ENCODE results near the gene PSAP.
"Not testable (repeated sequence)": the region's sequence is repeated elsewhere in the genome, so short reads cannot be mapped to it uniquely, and the experiment has no call there.

DNA sequence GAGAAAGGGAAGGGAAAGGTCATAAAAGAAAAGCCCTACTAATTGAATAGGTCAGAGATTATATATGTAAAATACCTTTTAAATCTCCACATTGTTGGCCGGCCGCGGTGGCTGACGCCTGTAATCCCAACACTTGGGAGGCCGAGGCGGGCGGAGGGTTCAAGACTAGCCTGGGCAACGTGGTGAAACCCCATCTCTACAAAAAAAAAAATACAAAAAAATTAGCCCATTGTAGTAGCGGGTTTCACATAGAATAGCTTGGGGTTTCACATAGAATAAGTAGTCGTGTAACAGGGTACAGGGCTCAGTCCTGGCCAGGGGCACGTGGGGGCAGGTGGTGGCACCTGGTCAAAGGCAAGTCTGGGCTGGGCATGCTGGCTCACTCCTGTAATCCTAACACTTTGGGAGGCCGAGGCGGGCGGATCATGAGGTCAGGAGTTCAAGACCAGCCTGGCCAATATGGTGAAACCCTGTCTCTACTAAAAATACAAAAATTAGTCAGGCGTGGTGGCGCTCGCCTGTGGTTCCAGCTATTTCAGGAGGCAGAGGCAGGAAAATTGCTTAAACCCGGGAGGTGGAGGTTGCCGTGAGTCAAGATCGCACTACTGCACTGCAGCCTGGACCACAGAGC, 529 bp upstream of the PSAP start:
- TF ChIP-seq, protein P1, sequence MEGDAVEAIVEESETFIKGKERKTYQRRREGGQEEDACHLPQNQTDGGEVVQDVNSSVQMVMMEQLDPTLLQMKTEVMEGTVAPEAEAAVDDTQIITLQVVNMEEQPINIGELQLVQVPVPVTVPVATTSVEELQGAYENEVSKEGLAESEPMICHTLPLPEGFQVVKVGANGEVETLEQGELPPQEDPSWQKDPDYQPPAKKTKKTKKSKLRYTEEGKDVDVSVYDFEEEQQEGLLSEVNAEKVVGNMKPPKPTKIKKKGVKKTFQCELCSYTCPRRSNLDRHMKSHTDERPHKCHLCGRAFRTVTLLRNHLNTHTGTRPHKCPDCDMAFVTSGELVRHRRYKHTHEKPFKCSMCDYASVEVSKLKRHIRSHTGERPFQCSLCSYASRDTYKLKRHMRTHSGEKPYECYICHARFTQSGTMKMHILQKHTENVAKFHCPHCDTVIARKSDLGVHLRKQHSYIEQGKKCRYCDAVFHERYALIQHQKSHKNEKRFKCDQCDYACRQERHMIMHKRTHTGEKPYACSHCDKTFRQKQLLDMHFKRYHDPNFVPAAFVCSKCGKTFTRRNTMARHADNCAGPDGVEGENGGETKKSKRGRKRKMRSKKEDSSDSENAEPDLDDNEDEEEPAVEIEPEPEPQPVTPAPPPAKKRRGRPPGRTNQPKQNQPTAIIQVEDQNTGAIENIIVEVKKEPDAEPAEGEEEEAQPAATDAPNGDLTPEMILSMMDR (IDR thresholded peaks at IDR 0.05): not testable (repeated sequence)
- TF ChIP-seq POLR2A (IDR thresholded peaks at IDR 0.05): not testable (repeated sequence)
